ENCODE results near the gene ABCA1.
"Not testable (repeated sequence)": the region's sequence is repeated elsewhere in the genome, so short reads cannot be mapped to it uniquely, and the experiment has no call there.

The ABCA1 gene

GRCh38 chr9:104941597-104941996 is 13.6 kb upstream of the ABCA1 start:
- TF ChIP-seq ZFX (IDR thresholded peaks at IDR 0.05) (no peak), CTCF (conservative IDR thresholded peaks at IDR 0.05) (no peak)
- H3K27ac ChIP-seq = no peak overlapping the region

- TF ChIP-seq CTCF (conservative IDR thresholded peaks at IDR 0.05) (no peak), ZFX (IDR thresholded peaks at IDR 0.05) (no peak)
- no peak overlapping the region for H3K27ac ChIP-seq
Observed at GRCh38 chr9:104936291-104936690, 8.3 kb upstream of the ABCA1 start.

GRCh38 chr9:104935501-104935810 is 7.5 kb upstream of the ABCA1 start:
- not testable (repeated sequence) for H3K27ac ChIP-seq

GRCh38 chr9:104934691-104935500 is 6.9 kb upstream of the ABCA1 start:
- TF ChIP-seq ZFX (IDR thresholded peaks at IDR 0.05) (no peak), CTCF (conservative IDR thresholded peaks at IDR 0.05) (no peak)
- H3K27ac ChIP-seq = no peak overlapping the region

- H3K27ac ChIP-seq = not testable (repeated sequence)
Observed at GRCh38 chr9:104933091-104933490, 5.1 kb upstream of the ABCA1 start.

GRCh38 chr9:104931256-104931655 is 3.3 kb upstream of the ABCA1 start:
- H3K27ac ChIP-seq = no peak overlapping the region
- TF ChIP-seq CTCF (conservative IDR thresholded peaks at IDR 0.05) (no peak), ZFX (IDR thresholded peaks at IDR 0.05) (no peak)

- H3K27ac ChIP-seq = no peak overlapping the region
- no peak for TF ChIP-seq ZFX (IDR thresholded peaks at IDR 0.05)
- no peak for TF ChIP-seq CTCF (conservative IDR thresholded peaks at IDR 0.05)
Observed at GRCh38 chr9:104927216-104927911, 591 bp downstream of the ABCA1 start.

- H3K27ac ChIP-seq = no peak overlapping the region
- no peak for TF ChIP-seq CTCF (conservative IDR thresholded peaks at IDR 0.05)
- no peak for TF ChIP-seq ZFX (IDR thresholded peaks at IDR 0.05)
Observed at GRCh38 chr9:104923740-104924139, 4.2 kb downstream of the ABCA1 start.

Data from C4-2B (cell line).